HG03097 (cell line): ENCODE measurements around the gene AK4.

ENCODE experiments used
- ATAC-seq: cut with Tn5 transposase; IDR thresholded peaks from one replicate; pipeline ENCODE4 v1.9.1; 2021; ENCODE audit not compliant: unreplicated experiment, low FRiP score

The AK4 gene

GRCh38 chr1:65209005-65209885 lies 61.2 kb downstream of the AK4 start:
- no peak for ATAC-seq

- ATAC-seq = no peak
These were observed 62.3 kb downstream of the AK4 start for GRCh38 chr1:65210325-65210724.

- no peak for ATAC-seq
These were observed 63.3 kb downstream of the AK4 start for GRCh38 chr1:65211331-65211730.

- no peak for ATAC-seq
These were observed 65.4 kb downstream of the AK4 start for GRCh38 chr1:65213271-65214023.

- no peak for ATAC-seq
These were observed 66.5 kb downstream of the AK4 start for GRCh38 chr1:65214340-65215027.

GRCh38 chr1:65216989-65217388 lies 69.0 kb downstream of the AK4 start:
- no peak for ATAC-seq

GRCh38 chr1:65221638-65222339 lies 73.8 kb downstream of the AK4 start:
- ATAC-seq = no peak

- no peak for ATAC-seq
These were observed 74.4 kb downstream of the AK4 start for GRCh38 chr1:65222340-65222940.

GRCh38 chr1:65224681-65225091 lies 76.7 kb downstream of the AK4 start:
- ATAC-seq = no peak

- no peak for ATAC-seq
These were observed 77.2 kb downstream of the AK4 start for GRCh38 chr1:65225179-65225578.

GRCh38 chr1:65229201-65229600 lies 81.2 kb downstream of the AK4 start:
- no peak for ATAC-seq

- no peak for ATAC-seq
These were observed 81.8 kb downstream of the AK4 start for GRCh38 chr1:65229754-65230339.

- ATAC-seq = peak; percentile 66
These were observed 82.9 kb downstream of the AK4 start for GRCh38 chr1:65230731-65231481.

- ATAC-seq = no peak
These were observed 83.8 kb downstream of the AK4 start for GRCh38 chr1:65231718-65232330.

GRCh38 chr1:65232461-65232990 lies 84.5 kb downstream of the AK4 start:
- no peak for ATAC-seq

GRCh38 chr1:65233782-65234181 lies 85.8 kb downstream of the AK4 start:
- ATAC-seq = no peak

GRCh38 chr1:65235867-65236805 lies 88.1 kb downstream of the AK4 start:
- ATAC-seq = no peak
